Colon (tissue), 2 donors: ENCODE results near the gene LRRC2.
"Not testable (repeated sequence)": the region's sequence is repeated elsewhere in the genome, so short reads cannot be mapped to it uniquely, and the experiment has no call there.

Experiments used
- FAIRE-seq: peaks from 2 replicates; lab custom pipeline; 2012; peaks lifted over from hg19 to GRCh38; lab: Jason Lieb, UNC
- donor health status: control.
- donor health status: control.

The LRRC2 gene

GRCh38 chr3:46557814-46558183, 8.3 kb downstream of the LRRC2 start:
- no peak for FAIRE-seq

GRCh38 chr3:46553154-46553553, 12.9 kb downstream of the LRRC2 start:
- no peak for FAIRE-seq

- no peak for FAIRE-seq
Measured at GRCh38 chr3:46552538-46552937, 13.6 kb downstream of the LRRC2 start.

GRCh38 chr3:46551615-46552014, 14.5 kb downstream of the LRRC2 start:
- FAIRE-seq = no peak

GRCh38 chr3:46549989-46550388, 16.1 kb downstream of the LRRC2 start:
- FAIRE-seq = no peak

- FAIRE-seq = no peak
Measured at GRCh38 chr3:46549408-46549904, 16.6 kb downstream of the LRRC2 start.

GRCh38 chr3:46548611-46549010, 17.5 kb downstream of the LRRC2 start:
- not testable (repeated sequence) for FAIRE-seq

- no peak for FAIRE-seq
Measured at GRCh38 chr3:46546896-46547440, 19.1 kb downstream of the LRRC2 start.

- no peak for FAIRE-seq
Measured at GRCh38 chr3:46545818-46546630, 20.1 kb downstream of the LRRC2 start.

GRCh38 chr3:46544771-46545503, 21.2 kb downstream of the LRRC2 start:
- FAIRE-seq = no peak

GRCh38 chr3:46542801-46543201, 23.3 kb downstream of the LRRC2 start:
- no peak for FAIRE-seq

- FAIRE-seq = no peak
Measured at GRCh38 chr3:46542344-46542743, 23.8 kb downstream of the LRRC2 start.

- no peak for FAIRE-seq
Measured at GRCh38 chr3:46541835-46542234, 24.3 kb downstream of the LRRC2 start.

- no peak for FAIRE-seq
Measured at GRCh38 chr3:46540550-46540949, 25.6 kb downstream of the LRRC2 start.

GRCh38 chr3:46539443-46540005, 26.6 kb downstream of the LRRC2 start:
- FAIRE-seq = no peak

- no peak for FAIRE-seq
Measured at GRCh38 chr3:46538803-46539442, 27.2 kb downstream of the LRRC2 start.

GRCh38 chr3:46538425-46538802, 27.7 kb downstream of the LRRC2 start:
- FAIRE-seq = not testable (repeated sequence)

GRCh38 chr3:46537779-46538178, 28.3 kb downstream of the LRRC2 start:
- FAIRE-seq = no peak

- no peak for FAIRE-seq
Measured at GRCh38 chr3:46537316-46537715, 28.8 kb downstream of the LRRC2 start.

GRCh38 chr3:46536758-46537157, 29.3 kb downstream of the LRRC2 start:
- no peak for FAIRE-seq

- no peak for FAIRE-seq
Measured at GRCh38 chr3:46535746-46536145, 30.4 kb downstream of the LRRC2 start.

GRCh38 chr3:46533091-46533490, 33.0 kb downstream of the LRRC2 start:
- no peak for FAIRE-seq
